ENCODE data around the gene POLR3H.

GRCh38 chr22:41482319-41482935 lies 61.8 kb downstream of the POLR3H start:
- TF ChIP-seq CTCF (IDR thresholded peaks at IDR 0.05) (no peak), EZH2 (IDR thresholded peaks at IDR 0.05; ENCODE audit: borderline replicate concordance, insufficient read depth, low read depth, low read length, poor library complexity, severe bottlenecking) (no peak)

Measured in B cell (primary cell).